Kidney epithelial cell (primary cell): ENCODE measurements around the gene DNAJC4. TPM values are rescaled to one million over a fixed set of nuclear protein-coding genes. Genes with fewer than 3 reads are reported as not detected.
A peak's percentile ranks its signal among the peaks of the same experiment; 100 is the strongest.

Experiments used
- DNase-seq: peaks from one replicate; pipeline ENCODE4 v3.0.0-alpha.2; 2010; ENCODE audit warnings: low read depth
- H3K27me3 ChIP-seq: 2 replicates; pipeline ENCODE4 v1.6.0; 2011; ENCODE audit warnings: low read length; ENCODE audit not compliant: control insufficient read depth, insufficient read depth
- H3K36me3 ChIP-seq: 2 replicates; pipeline ENCODE4 v1.5.1; 2011; ENCODE audit warnings: low read length; ENCODE audit not compliant: control insufficient read depth, insufficient read depth
- H3K4me3 ChIP-seq: 2 replicates; pipeline ENCODE4 v1.5.1; 2011; ENCODE audit warnings: low read depth, mild to moderate bottlenecking, control low read depth, low read length
- CTCF ChIP-seq: IDR thresholded peaks from 2 replicates; pipeline ENCODE4 v1.5.1; 2011; ENCODE audit warnings: mild to moderate bottlenecking, moderate library complexity, low read length, control low read depth, inconsistent platforms; ENCODE audit not compliant: insufficient read depth, poor library complexity, severe bottlenecking
- total RNA-seq: library from RNA; depleted of rRNA; stranded (reverse); fragments of >200 nt; gene quantifications from 2 replicates; pipeline ENCODE4 v1.2.3, GENCODE V29; 2015

The DNAJC4 gene
- total RNA-seq, 1 donor from 2014 or later = 14.8 TPM

- Histone ChIP-seq H3K4me3 (peak within 1 kb of the TSS; percentile 50), H3K27me3 (no peaks in the 10 kb centered on the region), H3K36me3 (no peaks in the 10 kb centered on the region)
- no peak for TF ChIP-seq CTCF
- no peak for DNase-seq
Measured at GRCh38 chr11:64233913-64234586, 3.7 kb downstream of the DNAJC4 start, which contains the start of gene VEGFB. TSS of gene VEGFB (plus strand) at chr11:64234584. CDS start at chr11:64234834, 250 bp downstream.

- DNase-seq = no peak
Measured at GRCh38 chr11:64234647-64235379, 4.5 kb downstream of the DNAJC4 start.

GRCh38 chr11:64235437-64236161 lies 5.3 kb downstream of the DNAJC4 start:
- no peaks in the 10 kb centered on the region for H3K36me3 ChIP-seq
- no peak for DNase-seq
- TF ChIP-seq CTCF = no peak
- H3K4me3 ChIP-seq = peak overlapping the region; percentile 50
- no peaks in the 10 kb centered on the region for H3K27me3 ChIP-seq

More at GRCh38 chr11:64234647-64235379, 4.5 kb downstream of the DNAJC4 start:
- peak overlapping the region; percentile 50 for H3K4me3 ChIP-seq
- H3K36me3 ChIP-seq = no peaks in the 10 kb centered on the region
- no peak for TF ChIP-seq CTCF
- no peaks in the 10 kb centered on the region for H3K27me3 ChIP-seq

- no peak for DNase-seq
- H3K27me3 ChIP-seq = no peaks in the 10 kb centered on the region
- no peak for TF ChIP-seq CTCF
- no peak overlapping the region for H3K4me3 ChIP-seq
- H3K36me3 ChIP-seq = no peaks in the 10 kb centered on the region
Measured at GRCh38 chr11:64237484-64237951, 7.2 kb downstream of the DNAJC4 start.

- no peak for TF ChIP-seq CTCF
- H3K4me3 ChIP-seq = no peak overlapping the region
- H3K27me3 ChIP-seq = no peaks in the 10 kb centered on the region
- H3K36me3 ChIP-seq = no peaks in the 10 kb centered on the region
- no peak for DNase-seq
Measured at GRCh38 chr11:64238076-64238475, 7.7 kb downstream of the DNAJC4 start.
